GM12801 (cell line): ENCODE data around the gene UPK1A.

Experiments used
- CTCF ChIP-seq: IDR thresholded peaks from one replicate; pipeline ENCODE4 v1.5.1; 2011; ENCODE audit warnings: control low read depth; ENCODE audit not compliant: insufficient read length; ENCODE audit errors: extremely low read depth

UPK1A gene

GRCh38 chr19:35695895-35696422 is 29.6 kb downstream of the UPK1A start:
- no peak for TF ChIP-seq CTCF

GRCh38 chr19:35696835-35697234 is 30.5 kb downstream of the UPK1A start:
- TF ChIP-seq CTCF: no peak

- no peak for TF ChIP-seq CTCF
These were observed 36.1 kb downstream of the UPK1A start for GRCh38 chr19:35702223-35703012.

GRCh38 chr19:35703343-35703742 is 37.0 kb downstream of the UPK1A start:
- no peak for TF ChIP-seq CTCF

- no peak for TF ChIP-seq CTCF
These were observed 37.9 kb downstream of the UPK1A start, which contains the start of gene ZBTB32 for GRCh38 chr19:35704218-35704617. ZBTB32 (plus strand) TSS chr19:35704558; CDS start chr19:35714627, 10,069 bp downstream.

GRCh38 chr19:35708391-35708790 is 42.1 kb downstream of the UPK1A start:
- TF ChIP-seq CTCF: no peak

- TF ChIP-seq CTCF: no peak
These were observed 44.7 kb downstream of the UPK1A start for GRCh38 chr19:35710784-35711723.
